Activated naive CD8-positive, alpha-beta T cell treated with anti-CD3 and anti-CD28 coated beads, Interleukin-2, amount 50 U/mL, for 24 hours (primary cell): ENCODE data around the gene E2F6.
A peak's percentile ranks its signal among the peaks of the same experiment; 100 is the strongest.

Experiments used
- ATAC-seq: fragments of 150-1000 bp; cut with Tn5 transposase; one replicate; pipeline ENCODE4 v1.10.0; 2021
- DNase-seq: peaks from one replicate; pipeline ENCODE4 v3.0.0; 2021
- H3K27ac Mint-ChIP-seq: one replicate; pipeline ENCODE4 v1.8.0; 2021; ENCODE audit warnings: mild to moderate bottlenecking, mixed read lengths
- H3K27me3 Mint-ChIP-seq: one replicate; pipeline ENCODE4 v1.8.0; 2021; ENCODE audit warnings: mixed read lengths
- H3K36me3 Mint-ChIP-seq: one replicate; pipeline ENCODE4 v1.8.0; 2021; ENCODE audit warnings: low read depth, mixed read lengths
- H3K4me1 Mint-ChIP-seq: one replicate; pipeline ENCODE4 v1.8.0; 2021; ENCODE audit warnings: mixed read lengths
- H3K4me3 Mint-ChIP-seq: one replicate; pipeline ENCODE4 v1.8.0; 2021; ENCODE audit warnings: mild to moderate bottlenecking, moderate library complexity, mixed read lengths
- H3K9me3 Mint-ChIP-seq: one replicate; pipeline ENCODE4 v1.8.0; 2021; ENCODE audit warnings: mixed read lengths

E2F6 gene

DNA sequence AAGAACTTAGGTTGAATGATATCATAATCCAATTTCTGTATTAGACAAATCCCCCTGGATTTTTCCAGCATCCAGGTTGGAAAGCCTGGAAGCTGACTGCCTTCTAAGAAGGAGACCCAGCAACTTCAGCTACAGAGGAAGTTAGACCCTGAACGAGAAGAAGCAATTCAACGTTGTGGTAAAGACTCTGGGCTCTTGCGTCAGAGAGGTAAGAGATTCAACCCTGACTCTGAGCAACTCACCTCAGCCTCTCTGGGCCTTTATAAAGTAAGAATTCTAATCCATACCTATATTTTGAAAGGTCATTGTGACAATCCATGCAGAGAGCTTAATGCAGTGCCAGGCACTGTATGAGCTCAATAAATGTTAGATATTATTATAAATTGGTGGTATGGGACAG lies 9.7 kb downstream of the E2F6 start:
- no peak for DNase-seq
- H3K27me3 Mint-ChIP-seq: no peaks in the 10 kb centered on the region
- no peak for ATAC-seq
- no peaks in the 10 kb centered on the region for H3K9me3 Mint-ChIP-seq
- H3K36me3 Mint-ChIP-seq: peaks cover 34% of the 10 kb centered on the region
- H3K27ac Mint-ChIP-seq: peak overlapping the region; percentile 27
- H3K4me1 Mint-ChIP-seq: peaks cover 38% of the 10 kb centered on the region
- H3K4me3 Mint-ChIP-seq: no peak overlapping the region

DNA sequence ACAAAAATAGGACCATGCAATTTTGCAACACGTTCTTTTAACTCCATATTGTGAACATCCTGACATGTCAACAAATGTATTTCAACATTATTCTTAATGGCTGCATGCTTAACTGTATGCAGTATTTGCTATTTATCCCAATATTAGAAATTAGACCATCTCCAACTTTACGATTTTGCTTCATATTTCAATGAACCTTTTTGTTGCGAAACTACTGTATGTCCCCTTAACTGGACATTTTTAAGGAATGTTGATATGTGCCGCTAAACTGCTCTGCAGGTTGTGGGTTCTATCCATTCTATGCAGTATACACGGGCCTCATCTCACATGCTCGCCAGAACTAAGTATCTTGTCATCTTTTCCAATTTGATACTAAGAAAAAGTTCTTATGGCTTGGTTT lies 11.1 kb downstream of the E2F6 start:
- Mint-ChIP-seq H3K36me3 (peaks cover 38% of the 10 kb centered on the region), H3K9me3 (no peaks in the 10 kb centered on the region), H3K27ac (no peak overlapping the region), H3K4me3 (no peak overlapping the region), H3K4me1 (peaks cover 28% of the 10 kb centered on the region), H3K27me3 (no peaks in the 10 kb centered on the region)
- no peak for DNase-seq
- ATAC-seq: no peak

GRCh38 chr2:11450791-11451190 lies 15.2 kb downstream of the E2F6 start:
- Mint-ChIP-seq H3K27ac (no peak overlapping the region), H3K27me3 (no peaks in the 10 kb centered on the region), H3K9me3 (no peaks in the 10 kb centered on the region), H3K4me3 (no peak overlapping the region), H3K4me1 (peaks cover 5% of the 10 kb centered on the region), H3K36me3 (peaks cover 54% of the 10 kb centered on the region)
- DNase-seq: no peak
- ATAC-seq: no peak

GRCh38 chr2:11446733-11447248 lies 19.2 kb downstream of the E2F6 start:
- ATAC-seq (no peak), DNase-seq (peak; percentile 34)
- no peaks in the 10 kb centered on the region for H3K27me3 Mint-ChIP-seq
- H3K4me3 Mint-ChIP-seq: no peak overlapping the region
- peaks cover 3% of the 10 kb centered on the region for H3K9me3 Mint-ChIP-seq
- no peaks in the 10 kb centered on the region for H3K4me1 Mint-ChIP-seq
- no peak overlapping the region for H3K27ac Mint-ChIP-seq
- H3K36me3 Mint-ChIP-seq: peaks cover 62% of the 10 kb centered on the region

GRCh38 chr2:11444737-11445136 lies 21.2 kb downstream of the E2F6 start:
- H3K36me3 Mint-ChIP-seq: peaks cover 57% of the 10 kb centered on the region
- peaks cover 7% of the 10 kb centered on the region for H3K9me3 Mint-ChIP-seq
- no peak for ATAC-seq
- H3K27ac Mint-ChIP-seq: no peak overlapping the region
- no peaks in the 10 kb centered on the region for H3K27me3 Mint-ChIP-seq
- no peaks in the 10 kb centered on the region for H3K4me1 Mint-ChIP-seq
- H3K4me3 Mint-ChIP-seq: no peak overlapping the region
- no peak for DNase-seq

DNA sequence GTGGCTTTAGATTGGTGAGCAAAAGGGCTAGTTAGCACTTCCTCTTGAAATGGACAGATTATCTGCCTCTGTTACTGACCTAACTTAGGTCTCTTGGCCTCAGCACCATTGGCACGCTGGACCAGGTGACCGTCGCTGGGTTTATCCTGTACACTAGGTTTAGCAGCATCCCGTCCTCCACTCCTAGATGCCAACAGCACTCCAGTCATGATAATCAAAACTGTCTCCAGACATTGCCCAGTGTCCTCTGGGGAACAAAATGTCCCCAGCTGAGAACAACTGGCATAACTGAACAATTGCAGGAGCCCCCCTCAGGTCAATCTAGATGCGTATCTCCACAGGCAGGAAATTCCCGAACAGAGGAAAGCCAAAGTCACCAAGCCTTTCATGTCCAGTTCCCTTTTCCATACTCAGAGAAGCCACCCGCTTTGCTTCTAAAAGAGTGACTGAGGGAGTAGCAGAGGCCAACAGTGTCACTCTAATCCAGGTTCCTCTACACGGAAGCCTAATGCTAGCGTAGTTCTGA lies 27.3 kb downstream of the E2F6 start:
- no peak overlapping the region for H3K4me3 Mint-ChIP-seq
- peaks cover 29% of the 10 kb centered on the region for H3K36me3 Mint-ChIP-seq
- no peaks in the 10 kb centered on the region for H3K27me3 Mint-ChIP-seq
- ATAC-seq (no peak), DNase-seq (no peak)
- peaks cover 7% of the 10 kb centered on the region for H3K4me1 Mint-ChIP-seq
- peaks cover 11% of the 10 kb centered on the region for H3K9me3 Mint-ChIP-seq
- no peak overlapping the region for H3K27ac Mint-ChIP-seq

GRCh38 chr2:11437602-11438001 lies 28.4 kb downstream of the E2F6 start:
- Mint-ChIP-seq H3K9me3 (peaks cover 15% of the 10 kb centered on the region), H3K4me3 (no peak overlapping the region), H3K4me1 (peaks cover 8% of the 10 kb centered on the region), H3K36me3 (peaks cover 23% of the 10 kb centered on the region), H3K27me3 (no peaks in the 10 kb centered on the region), H3K27ac (no peak overlapping the region)
- DNase-seq: no peak
- no peak for ATAC-seq

DNA sequence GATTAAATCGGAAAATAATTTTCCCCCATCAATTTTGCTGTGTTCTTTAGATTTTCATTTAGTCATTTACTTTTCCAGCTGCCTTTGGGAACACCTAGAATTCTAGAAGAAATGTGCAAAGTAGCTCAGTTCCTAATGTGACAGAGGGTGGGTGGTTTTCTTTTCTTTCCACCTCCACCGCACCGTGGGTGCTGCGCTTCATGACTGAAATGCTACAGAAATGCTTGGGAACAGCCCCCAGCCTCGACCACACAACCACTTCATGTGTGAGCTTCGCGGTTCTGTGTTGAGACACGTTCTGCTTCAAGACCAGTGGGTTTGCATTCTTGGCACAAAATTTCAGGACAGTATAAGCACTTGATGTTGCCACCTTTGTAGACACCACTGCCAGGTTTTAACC lies 30.9 kb downstream of the E2F6 start:
- peaks cover 8% of the 10 kb centered on the region for H3K4me1 Mint-ChIP-seq
- H3K27ac Mint-ChIP-seq: no peak overlapping the region
- H3K9me3 Mint-ChIP-seq: peaks cover 8% of the 10 kb centered on the region
- DNase-seq: no peak
- ATAC-seq: no peak
- H3K27me3 Mint-ChIP-seq: no peaks in the 10 kb centered on the region
- peaks cover 11% of the 10 kb centered on the region for H3K36me3 Mint-ChIP-seq
- no peak overlapping the region for H3K4me3 Mint-ChIP-seq

- peaks cover 8% of the 10 kb centered on the region for H3K4me1 Mint-ChIP-seq
- no peak overlapping the region for H3K27ac Mint-ChIP-seq
- H3K4me3 Mint-ChIP-seq: no peak overlapping the region
- DNase-seq: no peak
- H3K36me3 Mint-ChIP-seq: peaks cover 11% of the 10 kb centered on the region
- ATAC-seq: no peak
- peaks cover 8% of the 10 kb centered on the region for H3K9me3 Mint-ChIP-seq
- no peaks in the 10 kb centered on the region for H3K27me3 Mint-ChIP-seq
These were observed 31.5 kb downstream of the E2F6 start for GRCh38 chr2:11434443-11434842.

DNA sequence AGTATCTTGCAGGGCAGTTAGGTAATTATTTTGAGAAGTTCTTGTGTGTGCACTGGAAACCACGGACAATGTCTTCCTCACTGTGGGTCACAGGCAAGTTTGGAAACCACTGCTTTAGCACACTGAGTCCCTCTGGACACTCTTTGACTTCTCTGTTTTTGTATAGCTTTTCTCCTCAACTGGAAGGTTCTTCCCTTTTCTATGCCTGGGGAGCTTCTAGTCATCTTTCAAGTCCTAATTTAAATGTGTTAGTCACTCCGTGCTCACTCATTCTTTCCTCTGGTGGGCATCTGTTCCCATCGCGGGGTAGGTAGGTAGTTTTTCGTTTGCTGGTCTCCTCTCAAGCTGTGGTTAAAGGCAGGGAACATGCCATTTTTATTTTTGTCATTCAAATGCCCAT lies 32.1 kb downstream of the E2F6 start:
- peak overlapping the region; percentile 60 for H3K27ac Mint-ChIP-seq
- ATAC-seq (peak; percentile 52), DNase-seq (peak; percentile 13)
- no peaks in the 10 kb centered on the region for H3K27me3 Mint-ChIP-seq
- peaks cover 8% of the 10 kb centered on the region for H3K9me3 Mint-ChIP-seq
- peaks cover 11% of the 10 kb centered on the region for H3K36me3 Mint-ChIP-seq
- H3K4me3 Mint-ChIP-seq: no peak overlapping the region
- H3K4me1 Mint-ChIP-seq: peaks cover 8% of the 10 kb centered on the region

GRCh38 chr2:11430729-11431128 lies 35.2 kb downstream of the E2F6 start:
- H3K4me3 Mint-ChIP-seq: no peak overlapping the region
- no peak overlapping the region for H3K27ac Mint-ChIP-seq
- H3K9me3 Mint-ChIP-seq: peaks cover 8% of the 10 kb centered on the region
- no peaks in the 10 kb centered on the region for H3K27me3 Mint-ChIP-seq
- H3K36me3 Mint-ChIP-seq: peaks cover 9% of the 10 kb centered on the region
- ATAC-seq (no peak), DNase-seq (no peak)
- H3K4me1 Mint-ChIP-seq: peaks cover 8% of the 10 kb centered on the region

DNA sequence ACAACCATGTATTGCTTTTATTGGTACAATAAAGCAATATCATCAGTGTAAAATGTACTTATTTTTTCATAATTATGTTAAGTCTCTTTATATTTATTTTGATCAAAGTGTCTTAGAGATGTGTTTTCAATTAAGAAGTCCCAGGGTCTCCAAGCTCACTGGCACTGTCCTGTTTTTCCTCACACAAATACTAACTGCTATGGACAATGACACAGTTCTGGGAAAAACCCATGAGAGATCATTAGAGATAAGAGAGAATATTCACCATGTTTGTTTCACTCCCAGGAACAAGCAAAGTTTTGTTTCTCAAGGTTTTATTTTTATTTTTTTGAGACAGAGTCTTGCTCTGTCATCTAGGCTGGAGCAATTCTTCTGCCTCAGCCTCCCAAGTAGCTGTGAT lies 38.7 kb downstream of the E2F6 start:
- H3K36me3 Mint-ChIP-seq: peaks cover 2% of the 10 kb centered on the region
- ATAC-seq (no peak), DNase-seq (no peak)
- H3K27ac Mint-ChIP-seq: no peak overlapping the region
- no peaks in the 10 kb centered on the region for H3K27me3 Mint-ChIP-seq
- no peak overlapping the region for H3K4me3 Mint-ChIP-seq
- no peaks in the 10 kb centered on the region for H3K4me1 Mint-ChIP-seq
- H3K9me3 Mint-ChIP-seq: no peaks in the 10 kb centered on the region

GRCh38 chr2:11422901-11423435 lies 43.0 kb downstream of the E2F6 start:
- no peak overlapping the region for H3K4me3 Mint-ChIP-seq
- H3K27me3 Mint-ChIP-seq: no peaks in the 10 kb centered on the region
- H3K4me1 Mint-ChIP-seq: no peaks in the 10 kb centered on the region
- DNase-seq (no peak), ATAC-seq (no peak)
- H3K36me3 Mint-ChIP-seq: peaks cover 2% of the 10 kb centered on the region
- no peak overlapping the region for H3K27ac Mint-ChIP-seq
- no peaks in the 10 kb centered on the region for H3K9me3 Mint-ChIP-seq

DNA sequence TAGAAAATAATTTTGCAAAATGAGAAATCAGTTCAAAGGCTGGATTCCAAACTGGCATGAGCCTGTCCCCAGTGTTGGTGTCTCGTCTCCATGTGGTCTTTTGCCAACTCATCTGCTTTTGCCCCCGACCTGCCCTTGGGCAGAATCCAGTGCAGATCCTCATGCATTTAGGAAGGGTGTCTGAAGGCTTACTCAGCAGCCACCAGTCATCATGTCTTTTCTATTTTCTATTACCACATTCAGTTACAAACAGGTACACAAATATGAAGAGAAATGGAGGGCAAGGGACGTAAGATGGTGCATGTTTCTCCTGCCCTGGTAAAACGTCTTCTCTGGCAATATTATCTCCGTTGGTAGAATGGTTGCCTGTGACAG lies 43.5 kb downstream of the E2F6 start:
- Mint-ChIP-seq H3K27me3 (no peaks in the 10 kb centered on the region), H3K9me3 (no peaks in the 10 kb centered on the region), H3K4me1 (no peaks in the 10 kb centered on the region), H3K27ac (no peak overlapping the region), H3K36me3 (peaks cover 4% of the 10 kb centered on the region), H3K4me3 (no peak overlapping the region)
- DNase-seq (no peak), ATAC-seq (no peak)

DNA sequence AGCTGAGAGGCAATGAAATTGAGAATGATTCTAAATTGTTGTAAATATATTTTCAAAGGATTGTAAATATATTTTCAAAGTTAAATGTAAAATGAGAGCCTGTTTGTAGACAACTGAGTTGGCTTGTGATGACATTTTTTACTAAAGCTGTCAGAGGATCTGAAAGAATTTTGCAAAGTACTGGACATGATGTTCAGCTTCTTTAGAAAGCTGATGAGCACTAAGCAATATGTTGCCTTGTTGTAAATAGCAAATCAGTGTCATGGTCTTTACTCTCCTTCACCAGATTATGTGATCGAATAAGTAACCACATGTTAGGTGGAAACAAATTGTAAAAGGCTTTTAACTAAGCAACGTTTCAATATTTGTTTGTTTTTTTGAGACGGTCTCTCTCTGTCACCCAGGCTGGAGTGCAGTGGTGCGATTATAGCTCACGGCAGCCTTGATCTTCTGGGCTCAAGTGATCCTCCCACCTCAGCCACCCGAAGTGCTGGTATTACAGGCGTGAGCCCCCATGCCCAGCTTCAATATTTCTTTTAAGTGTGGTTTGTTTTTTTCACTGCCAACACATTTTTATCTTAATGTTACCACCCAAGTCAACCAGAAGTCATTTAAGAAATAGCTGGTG lies 44.0 kb downstream of the E2F6 start:
- Mint-ChIP-seq H3K27me3 (no peaks in the 10 kb centered on the region), H3K36me3 (peaks cover 4% of the 10 kb centered on the region), H3K4me3 (no peak overlapping the region), H3K27ac (no peak overlapping the region), H3K4me1 (no peaks in the 10 kb centered on the region), H3K9me3 (no peaks in the 10 kb centered on the region)
- no peak for DNase-seq
- ATAC-seq: no peak
